MM.1S (cell line): ENCODE measurements around the gene MYO9B.

Source experiments
- DNase-seq: peaks from one replicate; pipeline ENCODE4 v3.0.0-alpha.2; 2015
- H2AFZ ChIP-seq: fragments of 300-600 bp; sonication (generic); 2 replicates; pipeline ENCODE4 v1.6.0; 2016; ENCODE audit warnings: antibody characterized with exemption, low read length
- H3F3A ChIP-seq: fragments of 300-600 bp; sonication (generic); 2 replicates; pipeline ENCODE4 v1.6.1; 2016; ENCODE audit warnings: mild to moderate bottlenecking, antibody characterized with exemption, low read length, moderate library complexity, mixed read lengths; ENCODE audit not compliant: insufficient read depth
- H3K27ac ChIP-seq: fragments of 300-600 bp; sonication (generic); 2 replicates; pipeline ENCODE4 v1.5.1; 2016; ENCODE audit warnings: mild to moderate bottlenecking, low read length
- H3K27me3 ChIP-seq: fragments of 300-600 bp; sonication (generic); replicated peaks from 2 replicates; pipeline ENCODE4 v1.6.0; 2016; ENCODE audit warnings: low read length; ENCODE audit not compliant: insufficient read depth
- H3K36me3 ChIP-seq: fragments of 300-600 bp; sonication (generic); replicated peaks from 2 replicates; pipeline ENCODE4 v1.6.1; 2016; ENCODE audit warnings: mild to moderate bottlenecking, low read length, mixed read lengths; ENCODE audit not compliant: insufficient read depth
- H3K4me1 ChIP-seq: fragments of 300-600 bp; sonication (generic); 2 replicates; pipeline ENCODE4 v1.6.1; 2016; ENCODE audit warnings: low read length, mixed read lengths
- H3K4me2 ChIP-seq: fragments of 300-600 bp; sonication (generic); 2 replicates; pipeline ENCODE4 v1.6.0; 2016; ENCODE audit warnings: low read depth, low read length
- H3K4me3 ChIP-seq: fragments of 300-600 bp; sonication (generic); 2 replicates; pipeline ENCODE4 v1.5.1; 2016; ENCODE audit warnings: low read length, mixed read lengths
- H3K79me2 ChIP-seq: fragments of 300-600 bp; sonication (generic); 2 replicates; pipeline ENCODE4 v1.6.1; 2016; ENCODE audit warnings: mixed run types, low read length, mixed read lengths
- H3K9ac ChIP-seq: fragments of 300-600 bp; sonication (generic); 2 replicates; pipeline ENCODE4 v1.6.1; 2016; ENCODE audit warnings: low read length, mixed read lengths
- H3K9me2 ChIP-seq: fragments of 300-600 bp; sonication (generic); replicated peaks from 2 replicates; pipeline ENCODE4 v1.6.1; 2016; ENCODE audit warnings: mild to moderate bottlenecking, low read length, mixed read lengths; ENCODE audit not compliant: insufficient read depth
- H3K9me3 ChIP-seq: fragments of 300-600 bp; sonication (generic); replicated peaks from 2 replicates; pipeline ENCODE4 v1.6.1; 2016; ENCODE audit warnings: mild to moderate bottlenecking, low read length, mixed read lengths; ENCODE audit not compliant: insufficient read depth
- H4K20me1 ChIP-seq: fragments of 300-600 bp; sonication (generic); 2 replicates; pipeline ENCODE4 v1.6.1; 2016; ENCODE audit warnings: mild to moderate bottlenecking, low read length, moderate library complexity, mixed read lengths; ENCODE audit not compliant: insufficient read depth
- EZH2 ChIP-seq: fragments of 300-600 bp; sonication (generic); optimal IDR thresholded peaks from 2 replicates; pipeline ENCODE3; 2017; ENCODE audit warnings: low read depth, mild to moderate bottlenecking, antibody characterized with exemption, low read length, mixed read lengths
- EZH2phosphoT487 ChIP-seq: fragments of 300-600 bp; sonication (generic); IDR thresholded peaks from 2 replicates; pipeline ENCODE4 v1.6.1; 2018; ENCODE audit warnings: antibody characterized with exemption, low read length
- TF ChIP-seq, protein P1 (sequence below): fragments of 300-600 bp; sonication (generic); IDR thresholded peaks from 2 replicates; pipeline ENCODE4 v1.5.1; 2016; ENCODE audit warnings: antibody characterized with exemption, low read length, mixed read lengths

Gene MYO9B

DNA sequence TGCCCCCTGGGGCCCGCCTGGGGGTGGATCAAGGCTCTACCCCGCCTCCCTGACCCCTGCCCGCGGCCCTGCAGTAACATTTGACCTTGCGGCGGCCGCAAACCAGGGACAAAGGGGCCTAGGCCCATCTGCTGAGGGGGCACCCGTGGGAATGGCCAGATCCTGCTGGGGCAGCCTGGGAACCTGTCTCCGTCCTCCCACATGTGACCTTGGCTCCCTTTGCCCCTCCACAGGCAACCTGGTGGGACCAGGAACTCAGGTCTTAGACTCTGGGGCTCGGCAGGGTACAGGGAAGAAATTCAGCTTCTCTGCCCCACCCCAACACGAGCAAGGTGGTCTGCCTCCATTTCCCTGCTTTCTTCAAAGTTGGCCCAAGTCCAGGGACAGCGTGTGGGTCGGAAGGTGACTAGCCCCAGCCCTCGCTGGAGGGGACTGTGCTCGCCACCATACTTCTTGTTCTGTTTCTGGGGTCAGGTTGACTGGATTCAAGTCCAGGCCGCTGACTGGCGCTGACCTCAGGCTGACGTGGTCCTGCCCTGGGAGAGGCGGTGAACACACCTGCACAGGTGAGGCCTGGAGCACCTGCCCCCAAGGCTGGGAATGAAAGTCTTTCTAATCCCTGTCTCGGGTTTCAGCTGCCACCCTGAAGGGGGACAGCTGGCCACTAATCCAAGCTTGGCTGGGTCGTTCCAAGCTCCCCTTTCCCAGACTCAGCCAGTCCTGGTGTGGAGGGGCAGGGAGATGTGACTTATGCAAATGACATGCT is 172.6 kb downstream of the MYO9B start:
- H2AFZ ChIP-seq = no peak overlapping the region
- DNase-seq = no peak
- H3K4me3 ChIP-seq = no peak overlapping the region
- no peak overlapping the region for H3K27ac ChIP-seq
- H4K20me1 ChIP-seq = no peaks in the 10 kb centered on the region
- H3K79me2 ChIP-seq = peaks cover 13% of the 10 kb centered on the region
- H3K4me2 ChIP-seq = no peak overlapping the region
- no peak overlapping the region for H3K9ac ChIP-seq
- H3K4me1 ChIP-seq = peaks cover 13% of the 10 kb centered on the region; the same call in 1 of the 2 replicates
- no peaks in the 10 kb centered on the region for H3K36me3 ChIP-seq
- no peaks in the 10 kb centered on the region for H3K9me3 ChIP-seq
- H3K27me3 ChIP-seq = 0 out of 2 replicates have a peak, but pooled peaks cover 3% of the 10 kb centered on the region
- no peaks in the 10 kb centered on the region for H3K9me2 ChIP-seq
- peaks cover 7% of the 10 kb centered on the region; the same call in 1 of the 2 replicates for H3F3A ChIP-seq
- TF ChIP-seq EZH2 = no peak
- TF ChIP-seq, protein P1, sequence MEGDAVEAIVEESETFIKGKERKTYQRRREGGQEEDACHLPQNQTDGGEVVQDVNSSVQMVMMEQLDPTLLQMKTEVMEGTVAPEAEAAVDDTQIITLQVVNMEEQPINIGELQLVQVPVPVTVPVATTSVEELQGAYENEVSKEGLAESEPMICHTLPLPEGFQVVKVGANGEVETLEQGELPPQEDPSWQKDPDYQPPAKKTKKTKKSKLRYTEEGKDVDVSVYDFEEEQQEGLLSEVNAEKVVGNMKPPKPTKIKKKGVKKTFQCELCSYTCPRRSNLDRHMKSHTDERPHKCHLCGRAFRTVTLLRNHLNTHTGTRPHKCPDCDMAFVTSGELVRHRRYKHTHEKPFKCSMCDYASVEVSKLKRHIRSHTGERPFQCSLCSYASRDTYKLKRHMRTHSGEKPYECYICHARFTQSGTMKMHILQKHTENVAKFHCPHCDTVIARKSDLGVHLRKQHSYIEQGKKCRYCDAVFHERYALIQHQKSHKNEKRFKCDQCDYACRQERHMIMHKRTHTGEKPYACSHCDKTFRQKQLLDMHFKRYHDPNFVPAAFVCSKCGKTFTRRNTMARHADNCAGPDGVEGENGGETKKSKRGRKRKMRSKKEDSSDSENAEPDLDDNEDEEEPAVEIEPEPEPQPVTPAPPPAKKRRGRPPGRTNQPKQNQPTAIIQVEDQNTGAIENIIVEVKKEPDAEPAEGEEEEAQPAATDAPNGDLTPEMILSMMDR = no peak
- TF ChIP-seq EZH2phosphoT487 = no peak

DNA sequence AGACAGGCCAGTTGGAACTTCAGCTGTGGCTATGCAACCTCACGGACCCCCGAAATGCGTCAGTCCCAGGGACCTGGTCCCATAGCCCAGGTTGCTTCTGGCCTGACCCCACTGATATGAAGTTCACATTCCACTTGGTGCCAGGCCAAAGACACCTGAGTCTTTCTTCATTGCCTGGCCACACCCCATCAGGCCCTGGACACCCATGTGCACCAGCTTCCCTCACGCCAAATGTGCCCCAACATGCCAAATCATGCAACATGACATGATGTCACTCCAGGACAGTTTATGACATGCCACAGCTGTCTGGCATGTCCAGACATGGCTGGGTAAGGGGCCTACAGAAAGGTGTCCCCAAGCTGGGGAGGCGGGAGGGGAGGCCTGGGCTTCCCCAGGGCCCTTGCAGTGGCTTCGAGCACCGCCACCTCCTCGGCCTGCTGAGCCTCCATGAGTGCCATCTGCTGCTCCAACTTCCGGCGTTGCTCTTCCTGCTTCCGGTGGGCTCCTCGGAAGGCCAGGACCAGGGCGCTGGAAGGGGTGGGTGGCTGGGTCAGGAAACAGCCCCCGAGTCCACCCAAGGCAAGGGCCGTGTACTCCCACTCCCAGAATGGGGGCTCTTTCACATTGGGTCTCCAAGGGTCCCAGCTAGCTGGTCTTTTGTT is 174.4 kb downstream of the MYO9B start:
- DNase-seq = no peak
- H3K9me2 ChIP-seq = no peaks in the 10 kb centered on the region
- peaks cover 10% of the 10 kb centered on the region for H3K27me3 ChIP-seq
- H4K20me1 ChIP-seq = no peaks in the 10 kb centered on the region
- H2AFZ ChIP-seq = no peak overlapping the region
- H3K9me3 ChIP-seq = no peaks in the 10 kb centered on the region
- no peaks in the 10 kb centered on the region for H3K79me2 ChIP-seq
- no peak overlapping the region for H3K9ac ChIP-seq
- H3K4me1 ChIP-seq = peaks cover 6% of the 10 kb centered on the region; the same call in 1 of the 2 replicates
- H3K4me2 ChIP-seq = no peak overlapping the region
- H3K27ac ChIP-seq = no peak overlapping the region
- H3K36me3 ChIP-seq = no peaks in the 10 kb centered on the region
- H3K4me3 ChIP-seq = no peak overlapping the region
- TF ChIP-seq, protein P1 = no peak
- TF ChIP-seq EZH2 (no peak), EZH2phosphoT487 (no peak)
- H3F3A ChIP-seq = peaks cover 7% of the 10 kb centered on the region; the same call in 1 of the 2 replicates

DNA sequence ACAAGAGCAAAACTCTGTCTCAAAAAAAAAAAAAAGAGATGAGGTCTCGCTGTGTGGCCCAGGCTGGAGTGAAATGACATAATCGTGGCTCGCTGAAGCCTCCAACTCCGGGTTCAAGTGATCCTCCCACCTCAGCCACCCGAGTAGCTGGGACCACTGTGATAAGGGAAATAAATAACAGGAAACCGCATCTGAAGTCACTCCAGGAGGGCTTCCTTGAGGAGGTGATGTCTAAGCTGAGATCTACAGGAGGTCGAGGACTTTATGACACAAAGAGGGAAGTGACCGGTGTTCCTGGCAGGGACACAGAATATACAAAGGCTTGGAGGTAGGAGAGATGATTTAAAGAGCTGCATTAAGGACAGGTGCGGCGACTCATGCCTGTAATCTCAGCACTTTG is 179.1 kb downstream of the MYO9B start:
- Histone ChIP-seq H3F3A (no peaks in the 10 kb centered on the region), H3K27me3 (peaks cover 28% of the 10 kb centered on the region), H3K9me3 (no peaks in the 10 kb centered on the region), H3K4me3 (no peak overlapping the region), H3K79me2 (no peaks in the 10 kb centered on the region), H3K4me2 (no peak overlapping the region), H3K4me1 (no peaks in the 10 kb centered on the region), H3K9me2 (no peaks in the 10 kb centered on the region), H3K27ac (no peak overlapping the region), H4K20me1 (no peaks in the 10 kb centered on the region), H3K36me3 (no peaks in the 10 kb centered on the region), H3K9ac (no peak overlapping the region), H2AFZ (no peak overlapping the region)
- DNase-seq = no peak
- TF ChIP-seq, protein P1 = no peak
- TF ChIP-seq EZH2phosphoT487 = no peak
- TF ChIP-seq EZH2 = no peak
